GM18951 (cell line): ENCODE measurements around the gene AADACL4.

Source experiments
- POLR2A ChIP-seq: IDR thresholded peaks from 4 replicates; pipeline ENCODE4 v1.6.1; 2011; ENCODE audit warnings: mild to moderate bottlenecking; ENCODE audit not compliant: insufficient read length, insufficient read depth; ENCODE audit errors: extremely low read depth
- in situ Hi-C: fragments of 300-500 bp; cut with MboI; formaldehyde crosslinking; loops from one replicate; pipeline ENCODE4 v1.12.0; 2022; ENCODE audit warnings: low sequenced_read_pairs, mixed read lengths, inconsistent platforms; ENCODE audit not compliant: unreplicated experiment

AADACL4 gene

DNA sequence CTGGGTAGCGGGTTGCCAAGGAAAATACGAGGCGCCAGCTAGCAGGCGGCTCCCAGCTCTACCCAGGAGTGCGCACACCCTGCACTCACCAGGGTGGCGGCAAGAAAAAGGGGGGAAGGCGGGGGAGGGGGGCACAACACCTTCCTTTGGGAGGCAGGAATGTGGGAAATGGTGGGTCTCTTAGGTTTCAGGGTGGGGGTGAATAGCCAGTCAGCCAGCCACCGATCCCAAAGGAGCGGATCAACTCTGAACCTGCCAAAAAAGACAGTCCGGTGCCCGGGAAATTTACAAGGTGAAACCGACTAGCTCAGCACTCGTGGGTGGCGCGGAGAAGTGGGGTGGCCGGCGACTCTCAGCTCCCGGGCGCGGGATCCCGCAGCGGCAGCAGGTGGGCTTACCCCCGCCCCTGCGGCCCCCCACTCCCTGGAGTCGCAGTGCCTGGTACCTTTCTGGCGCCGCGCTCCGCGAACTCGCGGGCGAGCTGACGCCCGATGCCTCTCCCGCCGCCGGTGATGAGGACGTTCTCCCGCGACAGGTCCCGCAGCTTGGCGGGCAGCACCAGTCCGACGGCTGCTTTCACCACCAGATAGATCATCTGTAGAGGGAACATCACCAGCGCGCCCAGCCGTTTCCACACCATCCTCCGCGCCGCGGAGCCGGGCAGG is 27.0 kb upstream of the AADACL4 start:
- no peak for TF ChIP-seq POLR2A
- in situ Hi-C loops = loop anchor here (25.0 kb wide), 1 partner anchor 305 kb away; no protein-coding TSS in a partner anchor

DNA sequence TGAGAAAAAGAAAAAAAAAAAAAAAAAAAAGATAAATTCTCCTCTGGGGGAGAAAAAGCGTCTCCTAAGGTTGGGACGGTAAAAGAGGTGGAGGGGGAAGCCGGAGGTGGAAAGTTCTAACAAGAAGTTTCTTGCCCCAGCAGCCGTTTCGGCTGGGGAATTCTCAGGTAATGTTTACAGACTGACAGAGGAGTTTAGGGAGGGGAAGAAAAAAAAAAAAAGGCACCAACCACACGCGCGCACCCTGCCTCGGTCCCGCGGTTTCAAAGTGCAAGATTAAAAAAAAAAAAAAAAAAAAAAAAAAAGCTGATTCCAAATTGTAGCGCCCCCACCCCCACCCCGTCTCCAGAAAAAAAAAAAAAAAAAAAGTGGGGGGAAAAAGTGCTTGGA is 26.4 kb upstream of the AADACL4 start:
- TF ChIP-seq POLR2A = no peak
- in situ Hi-C loops = loop anchor here (25.0 kb wide), 1 partner anchor 305 kb away; no protein-coding TSS in a partner anchor

DNA sequence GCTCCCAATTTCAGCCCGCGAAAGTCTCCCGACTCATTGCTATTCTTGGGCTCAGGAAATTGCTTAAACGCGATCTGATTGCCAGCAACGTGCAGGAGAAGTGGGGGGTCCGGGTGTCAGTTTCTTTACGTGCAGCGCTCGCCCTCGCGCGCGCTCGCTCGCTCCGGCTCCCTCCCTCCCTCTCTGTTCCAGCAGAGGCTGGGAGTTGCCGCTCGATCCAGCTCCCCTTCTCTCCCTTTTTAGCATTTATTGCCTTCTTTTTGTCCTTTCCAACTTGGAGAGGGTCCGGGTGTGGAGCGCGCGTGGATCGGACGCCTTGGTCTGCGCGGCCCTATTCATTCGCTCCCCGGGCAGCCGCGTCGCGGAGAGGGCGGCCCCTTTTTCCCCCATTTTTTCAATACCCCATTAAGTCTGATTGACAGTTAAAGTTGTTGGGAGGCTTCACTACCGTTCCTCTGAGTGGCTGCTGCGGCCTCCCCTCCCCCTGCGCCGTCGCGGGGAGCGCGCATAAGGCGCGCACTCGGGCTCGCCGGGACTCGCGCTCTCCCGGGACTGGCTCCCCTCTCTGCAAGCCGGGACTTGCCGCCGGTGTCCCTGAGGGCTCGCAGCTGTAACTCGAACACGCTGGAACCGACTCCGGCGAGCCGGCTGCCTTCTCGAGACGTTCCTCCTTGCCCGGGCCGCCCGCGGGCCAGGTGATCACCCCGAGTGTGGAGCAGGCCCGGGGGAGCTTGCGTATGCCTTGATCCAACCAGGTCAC is 25.8 kb upstream of the AADACL4 start, which contains the start of gene DHRS3:
DHRS3 (minus strand) TSS at position 310 of the 760 bp plus-strand sequence. CDS start 862 bp downstream, outside the sequence.
- in situ Hi-C loops = loop anchor here (25.0 kb wide), 1 partner anchor 306 kb away; no protein-coding TSS in a partner anchor
- peak; percentile 27 for TF ChIP-seq POLR2A

DNA sequence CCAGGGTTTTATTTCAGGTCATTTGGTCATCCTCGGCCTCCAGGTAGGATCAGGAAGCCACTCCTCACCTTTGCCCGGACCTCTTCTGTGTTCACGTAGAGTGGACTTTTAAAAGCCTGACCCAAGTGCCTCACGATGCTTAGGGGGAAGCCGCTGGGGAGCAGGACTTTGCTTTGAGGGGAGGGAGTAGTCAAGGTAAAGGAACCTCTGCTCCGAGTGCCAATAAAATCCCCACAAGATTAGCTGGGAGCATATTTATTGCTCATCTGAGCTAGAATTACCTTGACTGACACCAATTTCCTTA is 25.3 kb upstream of the AADACL4 start:
- no peak for TF ChIP-seq POLR2A
- in situ Hi-C loops = loop anchor here (25.0 kb wide), 1 partner anchor 306 kb away; no protein-coding TSS in a partner anchor

DNA sequence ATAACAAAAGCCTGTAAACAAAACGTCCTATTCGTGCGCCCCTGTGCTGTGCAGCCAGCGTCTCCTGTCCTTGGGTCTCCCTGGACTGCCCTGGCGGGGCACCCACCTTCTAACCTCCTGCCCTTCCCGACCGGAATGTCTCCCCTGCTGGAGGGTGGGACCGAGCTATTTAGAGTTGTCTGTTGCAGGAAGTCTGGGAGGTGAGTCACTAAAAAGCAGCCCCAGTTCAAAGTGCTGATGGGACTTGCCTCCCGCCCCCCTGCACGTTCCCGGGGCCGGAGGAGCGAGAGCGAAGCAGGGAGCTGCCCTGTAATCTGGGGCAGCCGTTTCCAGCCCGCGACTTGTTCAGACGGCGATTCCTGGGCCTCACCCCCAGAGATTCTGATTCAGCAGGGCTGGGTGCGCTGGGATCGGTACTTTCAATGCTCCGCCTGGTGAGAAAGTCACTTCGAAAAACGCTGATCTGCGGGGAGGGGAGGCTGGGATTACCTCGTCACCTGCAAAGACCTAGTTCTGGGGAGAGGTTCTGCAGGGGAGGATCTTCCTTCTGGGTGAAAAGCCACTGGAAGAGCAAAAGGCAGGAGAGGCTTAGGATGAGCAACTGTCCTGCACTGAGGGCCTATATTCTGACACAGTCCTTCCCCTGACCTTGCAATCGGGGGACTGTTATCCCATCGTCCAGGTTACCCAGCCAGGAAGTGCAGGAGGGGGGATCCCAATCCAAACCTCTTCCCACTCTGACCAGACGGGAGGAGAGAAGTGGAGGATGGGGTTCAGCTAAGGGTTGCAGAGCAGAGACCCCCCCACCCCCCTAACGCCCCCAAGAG is 24.7 kb upstream of the AADACL4 start:
- no peak for TF ChIP-seq POLR2A
- in situ Hi-C loops = loop anchor here (25.0 kb wide), 1 partner anchor 307 kb away; no protein-coding TSS in a partner anchor

DNA sequence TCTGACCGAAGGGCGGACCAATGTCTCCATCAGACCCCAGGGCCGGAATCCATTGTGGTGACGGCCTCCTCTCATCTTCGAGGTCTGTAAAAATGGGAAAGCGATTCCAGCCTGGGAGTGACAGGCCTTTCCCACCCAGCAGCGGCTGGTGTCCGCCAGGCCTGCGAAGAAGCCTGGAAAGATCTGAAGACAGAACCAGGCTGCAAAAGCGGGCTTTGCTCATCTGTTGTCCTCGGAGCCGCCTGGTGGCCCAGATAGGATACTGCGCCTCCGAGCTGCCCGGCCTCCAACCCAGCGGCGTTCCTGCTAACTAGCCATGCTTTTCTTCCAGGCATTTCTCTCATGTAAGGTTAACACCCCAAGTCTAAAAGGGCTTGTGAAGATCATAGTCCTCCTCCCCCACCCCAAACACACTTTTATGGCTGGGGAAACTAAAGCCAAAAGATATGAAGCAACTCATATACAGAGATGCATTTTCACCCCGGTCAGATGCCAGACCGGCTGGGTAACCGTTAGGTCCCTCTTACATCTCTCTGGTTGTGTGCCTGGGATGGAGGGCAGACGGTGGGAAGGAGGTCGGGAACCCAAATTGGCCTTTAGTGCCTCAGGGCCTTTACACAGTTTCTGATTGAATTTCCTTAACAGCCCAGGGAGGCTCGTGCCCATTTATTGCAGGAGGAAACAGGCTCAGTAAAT is 23.9 kb upstream of the AADACL4 start:
- no peak for TF ChIP-seq POLR2A
- in situ Hi-C loops = loop anchor here (25.0 kb wide), 1 partner anchor 308 kb away; no protein-coding TSS in a partner anchor

DNA sequence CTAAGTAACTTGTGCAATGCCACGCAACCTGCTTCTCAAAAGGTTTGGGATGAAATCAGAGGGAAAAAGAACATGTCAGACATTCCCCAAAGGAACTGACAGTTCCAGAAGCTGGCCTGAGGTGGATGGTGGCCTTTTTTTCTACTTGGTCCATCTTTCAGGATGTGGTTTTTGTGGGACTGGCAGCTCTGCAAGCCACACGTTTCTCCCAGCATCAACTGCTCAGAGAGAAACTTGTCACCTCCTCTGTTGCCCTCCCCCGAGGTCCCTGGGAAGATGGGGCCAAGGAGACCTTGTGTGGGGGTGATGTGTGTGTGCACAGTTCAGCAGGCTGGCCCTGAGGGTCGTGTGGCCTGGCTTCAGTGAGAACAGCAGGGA is 23.4 kb upstream of the AADACL4 start:
- in situ Hi-C loops = loop anchor here (25.0 kb wide), 1 partner anchor 308 kb away; no protein-coding TSS in a partner anchor
- no peak for TF ChIP-seq POLR2A

DNA sequence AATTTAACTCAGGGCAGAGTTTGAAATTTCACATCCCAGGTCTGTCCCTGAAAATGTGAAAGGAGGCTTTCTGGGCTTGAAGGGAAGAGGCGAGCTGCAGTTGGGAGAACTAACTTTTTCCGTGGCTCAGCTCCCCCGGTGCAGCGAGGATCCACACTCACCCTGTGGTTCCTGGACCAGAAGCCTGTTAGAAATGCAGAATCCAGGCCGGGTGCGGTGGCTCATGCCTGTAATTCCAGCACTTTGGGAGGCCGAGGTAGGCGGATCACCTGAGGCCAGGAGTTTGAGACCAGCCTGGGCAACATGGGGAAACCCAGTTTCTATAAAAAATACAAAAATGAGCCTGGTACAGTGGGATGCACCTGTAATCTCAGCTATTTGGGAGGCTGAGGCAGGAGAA is 23.0 kb upstream of the AADACL4 start:
- no peak for TF ChIP-seq POLR2A
- in situ Hi-C loops = loop anchor here (25.0 kb wide), 1 partner anchor 309 kb away; no protein-coding TSS in a partner anchor

DNA sequence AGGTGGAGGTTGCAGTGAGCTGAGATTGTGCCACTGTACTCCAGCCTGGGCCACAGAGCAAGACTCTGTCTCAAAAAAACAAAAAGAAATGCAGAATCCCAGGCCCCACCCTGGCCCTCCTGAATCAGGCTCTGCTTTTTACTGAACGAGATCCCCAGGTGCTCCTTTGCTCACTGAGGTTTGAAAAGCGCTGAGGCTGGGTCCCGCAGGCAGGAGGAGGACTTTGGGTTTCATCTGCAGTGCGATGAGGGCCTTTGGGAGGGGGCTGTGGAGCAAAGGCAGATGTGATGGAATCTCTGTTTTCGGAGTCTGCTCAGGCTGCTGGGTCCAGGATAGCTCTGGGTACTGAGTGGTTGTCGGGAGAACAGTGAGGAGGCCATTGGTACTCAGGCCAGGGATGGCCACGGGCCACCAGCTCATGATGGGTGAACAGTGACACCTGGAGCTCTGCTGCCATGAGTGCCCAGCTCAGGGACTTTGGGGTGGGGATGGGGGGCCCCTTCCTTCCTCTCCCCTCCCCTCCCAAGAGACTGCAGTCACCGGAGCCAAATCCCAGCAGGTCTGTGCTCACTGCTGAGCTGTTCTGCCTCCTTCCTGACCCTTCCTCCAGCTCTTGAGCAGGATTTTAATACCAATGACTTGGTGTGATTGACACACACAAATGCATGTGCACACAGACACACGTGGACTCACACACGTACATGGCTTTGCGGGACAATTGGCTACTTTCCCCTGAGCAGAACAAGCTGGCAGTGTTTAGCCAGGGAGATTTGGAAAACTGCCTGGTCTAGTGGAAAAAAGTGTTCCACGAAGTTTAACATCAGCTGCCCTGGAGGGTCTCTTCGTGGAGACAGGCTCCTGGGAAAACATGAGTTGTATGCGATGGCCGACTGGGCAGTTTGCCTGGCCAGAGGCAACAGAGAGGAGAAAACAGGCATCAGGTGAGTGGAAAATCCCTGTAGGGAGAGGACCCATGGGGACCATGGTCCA is 22.2 kb upstream of the AADACL4 start:
- in situ Hi-C loops = loop anchor here (25.0 kb wide), 1 partner anchor 309 kb away; no protein-coding TSS in a partner anchor
- no peak for TF ChIP-seq POLR2A

DNA sequence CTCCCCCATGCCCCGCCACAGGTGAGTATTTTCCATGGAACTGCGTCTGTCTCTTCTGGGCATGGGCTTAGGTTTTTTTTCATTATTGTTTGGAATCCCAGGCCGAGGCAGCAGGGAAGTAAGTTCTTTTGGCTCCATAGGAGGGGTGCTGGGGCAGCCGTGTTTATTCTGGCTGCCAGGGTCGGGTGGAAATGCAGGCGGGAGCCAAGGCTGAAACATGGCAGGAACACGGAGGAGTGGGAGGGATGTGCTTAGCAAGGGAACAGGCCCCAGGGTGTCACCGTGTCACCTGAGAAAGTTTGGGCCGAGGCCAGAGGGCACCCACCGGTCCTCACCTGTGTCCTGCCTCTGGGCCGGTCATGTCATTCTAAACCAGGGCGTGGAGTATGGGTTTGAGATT is 21.4 kb upstream of the AADACL4 start:
- no peak for TF ChIP-seq POLR2A
- in situ Hi-C loops = loop anchor here (25.0 kb wide), 1 partner anchor 310 kb away; no protein-coding TSS in a partner anchor

DNA sequence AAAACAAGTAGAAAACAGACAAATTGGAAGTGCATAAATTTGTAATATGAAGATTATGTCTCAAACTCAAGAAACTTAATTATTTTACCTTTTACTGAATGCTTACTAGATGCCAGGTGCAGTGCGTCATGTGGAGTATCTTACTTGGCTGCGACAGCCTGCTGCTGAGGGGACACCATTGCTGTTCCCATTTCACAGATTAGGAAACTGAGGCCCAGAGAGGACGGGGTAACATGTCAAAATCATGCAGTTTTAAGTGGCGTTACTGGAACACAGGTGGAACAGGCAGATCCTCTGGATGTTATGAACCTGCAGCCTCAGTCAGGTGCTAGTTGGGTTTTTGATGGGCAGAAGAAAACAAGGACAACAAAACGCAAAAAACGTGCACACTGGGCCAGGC is 18.6 kb upstream of the AADACL4 start:
- TF ChIP-seq POLR2A = no peak
- in situ Hi-C loops = loop anchor here (25.0 kb wide), 1 partner anchor 513 kb away; no protein-coding TSS in a partner anchor
